Daoy (cell line): ENCODE data around the gene SMIM12. TPM values are rescaled to one million over a fixed set of nuclear protein-coding genes. Genes with fewer than 3 reads are reported as not detected.

ENCODE experiments used
- total RNA-seq: library from RNA; depleted of rRNA; stranded (reverse); fragments of >200 nt; shearing (Covaris generic); gene quantifications from 2 replicates; pipeline ENCODE4 v1.2.3, GENCODE V29; 2014; rRNA removed

Gene SMIM12
- total RNA-seq, 1 experiment from 2014 or later, result 45.4 TPM

Other genes with a start within 250 kb of the SMIM12 start
- not detected in 2 replicates for gene GJB5, start 104.7 kb downstream of the SMIM12 start, total RNA-seq
- 0.06 TPM in 1 of 2 replicates, not detected in the other for gene GJB4, start 100.0 kb downstream of the SMIM12 start, total RNA-seq
- gene GJB3, start 78.5 kb downstream of the SMIM12 start, total RNA-seq, result not detected in 2 replicates
- gene GJA4, start 66.8 kb downstream of the SMIM12 start, total RNA-seq, result not detected in 2 replicates
- gene DLGAP3, start 69.9 kb upstream of the SMIM12 start, total RNA-seq, result 0.34 and 0.89 TPM in 2 replicates
- gene TMEM35B, start 125.6 kb upstream of the SMIM12 start, total RNA-seq, result 30.5 TPM in 2 replicates
- gene ZMYM6, start 172.2 kb upstream of the SMIM12 start, total RNA-seq, result 10.8 and 13.1 TPM in 2 replicates
- 16.3 and 22.4 TPM in 2 replicates for gene ZMYM1, start 219.6 kb upstream of the SMIM12 start, total RNA-seq